ENCODE measurements around the gene TMEM61.

The TMEM61 gene

GRCh38 chr1:54970901-54971300 is 9.5 kb upstream of the TMEM61 start:
- no peak for TF ChIP-seq CTCF (IDR thresholded peaks at IDR 0.05; ENCODE audit: insufficient read depth, low read length, poor library complexity, severe bottlenecking)
- Histone ChIP-seq H3K4me3 (replicated peaks; ENCODE audit: low read depth, low read length) (no peak overlapping the region), H3K36me3 (ENCODE audit: control insufficient read depth, insufficient read depth, low read length) (no peaks in the 10 kb centered on the region), H3K27me3 (replicated peaks; ENCODE audit: control insufficient read depth, insufficient read depth, low read length) (no peaks in the 10 kb centered on the region)
- DNase-seq (ENCODE audit: extremely low read depth, insufficient read length) = no peak

GRCh38 chr1:54971317-54971791 is 9.1 kb upstream of the TMEM61 start:
- DNase-seq (ENCODE audit: extremely low read depth, insufficient read length) = peak; percentile 66
- H3K27me3 ChIP-seq (replicated peaks; ENCODE audit: control insufficient read depth, insufficient read depth, low read length) = no peaks in the 10 kb centered on the region
- no peaks in the 10 kb centered on the region for H3K36me3 ChIP-seq (ENCODE audit: control insufficient read depth, insufficient read depth, low read length)
- TF ChIP-seq CTCF (IDR thresholded peaks at IDR 0.05; ENCODE audit: insufficient read depth, low read length, poor library complexity, severe bottlenecking) = no peak
- no peak overlapping the region for H3K4me3 ChIP-seq (replicated peaks; ENCODE audit: low read depth, low read length)

GRCh38 chr1:54972436-54972835 is 8.0 kb upstream of the TMEM61 start:
- DNase-seq (ENCODE audit: extremely low read depth, insufficient read length) = no peak
- Histone ChIP-seq H3K27me3 (replicated peaks; ENCODE audit: control insufficient read depth, insufficient read depth, low read length) (no peaks in the 10 kb centered on the region), H3K4me3 (replicated peaks; ENCODE audit: low read depth, low read length) (no peak overlapping the region), H3K36me3 (ENCODE audit: control insufficient read depth, insufficient read depth, low read length) (no peaks in the 10 kb centered on the region)
- no peak for TF ChIP-seq CTCF (IDR thresholded peaks at IDR 0.05; ENCODE audit: insufficient read depth, low read length, poor library complexity, severe bottlenecking)

GRCh38 chr1:54973205-54973921 is 7.1 kb upstream of the TMEM61 start:
- TF ChIP-seq CTCF (IDR thresholded peaks at IDR 0.05; ENCODE audit: insufficient read depth, low read length, poor library complexity, severe bottlenecking) = peak; percentile 35
- Histone ChIP-seq H3K27me3 (replicated peaks; ENCODE audit: control insufficient read depth, insufficient read depth, low read length) (no peaks in the 10 kb centered on the region), H3K4me3 (replicated peaks; ENCODE audit: low read depth, low read length) (no peak overlapping the region), H3K36me3 (ENCODE audit: control insufficient read depth, insufficient read depth, low read length) (no peaks in the 10 kb centered on the region)
- DNase-seq (ENCODE audit: extremely low read depth, insufficient read length) = no peak

- no peak for TF ChIP-seq CTCF (IDR thresholded peaks at IDR 0.05; ENCODE audit: insufficient read depth, low read length, poor library complexity, severe bottlenecking)
- Histone ChIP-seq H3K4me3 (replicated peaks; ENCODE audit: low read depth, low read length) (no peak overlapping the region), H3K27me3 (replicated peaks; ENCODE audit: control insufficient read depth, insufficient read depth, low read length) (no peaks in the 10 kb centered on the region; the same call in 1 of the 2 replicates), H3K36me3 (ENCODE audit: control insufficient read depth, insufficient read depth, low read length) (no peaks in the 10 kb centered on the region)
- DNase-seq (ENCODE audit: extremely low read depth, insufficient read length) = no peak
Measured at GRCh38 chr1:54975356-54976108, 4.9 kb upstream of the TMEM61 start.

Measured in GM06990 (cell line).